Prostate gland (tissue), 2 donors: Measurements from ENCODE around the gene DNALI1.

Source experiments
- POLR2A ChIP-seq: fragments of 450-650 bp; IDR thresholded peaks from one replicate; pipeline ENCODE4 v1.6.1; 2016; ENCODE audit warnings: antibody characterized with exemption, mild to moderate bottlenecking
- POLR2AphosphoS5 ChIP-seq: sonication (generic); formaldehyde crosslinking; IDR thresholded peaks from one replicate; pipeline ENCODE4 v1.6.1; 2017; ENCODE audit warnings: antibody characterized with exemption
- TF ChIP-seq, protein P1 (sequence below), 4 experiments: fragments of 200-600 bp in 2 of 4; fragments of 450-650 bp in 2 of 4; sonication (generic) in 2 of 4; IDR thresholded peaks; 1 replicate in 3 of 4; 2 replicates in 1 of 4; pipeline ENCODE4 v1.5.1; 2016 to 2019; ENCODE audit warnings: antibody characterized with exemption in 4 of 4, mild to moderate bottlenecking in 2 of 4, moderate library complexity in 2 of 4

GRCh38 chr1:37540036-37540785 is 16.5 kb upstream of the DNALI1 start:
- TF ChIP-seq, protein P1, sequence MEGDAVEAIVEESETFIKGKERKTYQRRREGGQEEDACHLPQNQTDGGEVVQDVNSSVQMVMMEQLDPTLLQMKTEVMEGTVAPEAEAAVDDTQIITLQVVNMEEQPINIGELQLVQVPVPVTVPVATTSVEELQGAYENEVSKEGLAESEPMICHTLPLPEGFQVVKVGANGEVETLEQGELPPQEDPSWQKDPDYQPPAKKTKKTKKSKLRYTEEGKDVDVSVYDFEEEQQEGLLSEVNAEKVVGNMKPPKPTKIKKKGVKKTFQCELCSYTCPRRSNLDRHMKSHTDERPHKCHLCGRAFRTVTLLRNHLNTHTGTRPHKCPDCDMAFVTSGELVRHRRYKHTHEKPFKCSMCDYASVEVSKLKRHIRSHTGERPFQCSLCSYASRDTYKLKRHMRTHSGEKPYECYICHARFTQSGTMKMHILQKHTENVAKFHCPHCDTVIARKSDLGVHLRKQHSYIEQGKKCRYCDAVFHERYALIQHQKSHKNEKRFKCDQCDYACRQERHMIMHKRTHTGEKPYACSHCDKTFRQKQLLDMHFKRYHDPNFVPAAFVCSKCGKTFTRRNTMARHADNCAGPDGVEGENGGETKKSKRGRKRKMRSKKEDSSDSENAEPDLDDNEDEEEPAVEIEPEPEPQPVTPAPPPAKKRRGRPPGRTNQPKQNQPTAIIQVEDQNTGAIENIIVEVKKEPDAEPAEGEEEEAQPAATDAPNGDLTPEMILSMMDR (IDR thresholded peaks at IDR 0.05), result no peak
- TF ChIP-seq POLR2A, result no peak
- TF ChIP-seq POLR2AphosphoS5, result no peak
